Activated T-cell treated with anti-CD3 and anti-CD28 coated beads for 1 hour (primary cell): ENCODE data around the gene HOXA9.

Source experiments
- DNase-seq: peaks from one replicate; pipeline ENCODE4 v3.0.0-alpha.2; 2020; ENCODE audit warnings: low read depth

HOXA9 gene

DNA sequence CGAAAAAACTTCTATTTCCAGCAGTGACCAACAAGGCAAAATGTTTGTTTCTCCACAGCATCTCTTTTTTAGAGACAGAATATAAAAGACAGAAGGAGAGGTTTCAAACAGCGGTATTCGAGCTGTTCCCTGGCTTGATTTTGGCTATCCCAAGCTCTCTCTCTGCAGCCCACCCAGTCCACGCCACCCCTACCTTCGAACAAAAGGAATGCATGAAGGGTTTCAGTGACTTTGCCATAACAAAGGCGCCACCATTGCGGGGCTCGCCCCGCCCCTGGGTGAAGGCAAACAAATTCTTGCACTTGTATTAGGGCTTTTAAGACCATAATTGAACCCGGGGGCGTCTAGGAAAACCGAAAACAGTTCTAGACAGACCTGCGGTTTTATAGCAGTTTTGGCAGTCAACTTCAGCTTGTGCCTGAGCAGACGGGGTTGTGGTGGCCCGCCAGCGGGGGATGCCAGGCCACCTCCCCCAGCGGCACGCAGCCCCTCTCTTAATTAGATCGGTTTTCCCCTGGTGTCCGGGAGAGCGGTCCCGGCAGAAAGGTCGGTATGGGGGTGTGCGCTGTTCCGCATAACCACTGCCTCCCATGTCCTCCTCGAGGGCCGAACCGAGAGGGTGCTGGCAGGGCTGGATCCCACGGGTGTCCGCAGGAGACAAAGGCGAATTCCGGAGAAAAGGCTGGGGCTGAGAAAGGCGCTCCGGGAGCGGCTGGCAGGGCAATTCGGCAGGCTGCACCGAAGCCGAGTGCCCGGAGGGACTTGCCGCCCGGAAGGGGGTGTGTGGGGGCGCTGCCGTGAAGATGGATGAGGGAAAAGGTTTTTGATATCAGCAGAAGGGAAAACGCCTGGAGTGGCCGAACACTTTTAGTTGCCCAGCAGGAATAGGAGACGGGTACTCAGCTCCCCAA lies 22.4 kb upstream of the HOXA9 start:
- DNase-seq = no peak

GRCh38 chr7:27186668-27187474 lies 21.5 kb upstream of the HOXA9 start:
- DNase-seq = no peak

- DNase-seq = no peak
Measured at GRCh38 chr7:27185854-27186667, 20.7 kb upstream of the HOXA9 start.

GRCh38 chr7:27185013-27185853 lies 19.9 kb upstream of the HOXA9 start, which contains the start of gene HOXA11:
TSS of gene HOXA11 (minus strand) at chr7:27185232. CDS start at chr7:27185144, 88 bp downstream.
- DNase-seq = no peak

- no peak for DNase-seq
Measured at GRCh38 chr7:27184337-27185012, 19.1 kb upstream of the HOXA9 start.

- no peak for DNase-seq
Measured at GRCh38 chr7:27183682-27184336, 18.5 kb upstream of the HOXA9 start.

- DNase-seq = no peak
Measured at GRCh38 chr7:27182861-27183681, 17.7 kb upstream of the HOXA9 start.

DNA sequence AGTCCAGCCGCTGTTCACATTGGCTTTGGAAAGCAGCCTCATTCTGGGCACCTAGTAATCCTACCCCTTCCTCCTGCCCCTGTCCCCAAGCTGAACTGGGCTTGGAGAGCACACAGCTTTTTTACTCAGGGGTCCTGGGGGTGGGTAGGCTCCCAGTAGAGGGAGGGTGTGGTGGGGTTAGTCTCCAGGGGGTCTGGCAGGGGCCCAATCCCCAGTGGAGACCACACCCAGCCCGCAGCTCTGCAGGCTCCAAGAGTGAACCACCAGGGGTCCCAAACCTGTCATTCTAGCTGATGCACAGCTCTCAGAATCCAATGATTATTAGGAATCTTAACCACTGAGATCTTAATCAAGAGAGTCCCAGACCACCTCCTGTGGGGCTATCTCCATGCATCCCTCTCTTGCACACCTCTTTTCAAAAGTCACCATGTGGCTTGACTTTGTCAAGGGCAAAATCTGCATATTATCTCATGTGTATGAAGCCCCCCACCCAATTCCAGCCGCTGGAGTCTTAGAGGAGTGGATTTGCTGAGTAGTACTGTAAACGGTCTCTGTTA lies 17.0 kb upstream of the HOXA9 start:
- DNase-seq = no peak

GRCh38 chr7:27181795-27182275 lies 16.5 kb upstream of the HOXA9 start:
- no peak for DNase-seq

- no peak for DNase-seq
Measured at GRCh38 chr7:27180431-27181420, 15.4 kb upstream of the HOXA9 start.

- DNase-seq = peak; percentile 61
Measured at GRCh38 chr7:27179503-27180430, 14.4 kb upstream of the HOXA9 start.

GRCh38 chr7:27179030-27179429 lies 13.7 kb upstream of the HOXA9 start:
- DNase-seq = no peak

- no peak for DNase-seq
Measured at GRCh38 chr7:27178366-27178765, 13.0 kb upstream of the HOXA9 start.

GRCh38 chr7:27177795-27178320 lies 12.5 kb upstream of the HOXA9 start:
- no peak for DNase-seq

DNA sequence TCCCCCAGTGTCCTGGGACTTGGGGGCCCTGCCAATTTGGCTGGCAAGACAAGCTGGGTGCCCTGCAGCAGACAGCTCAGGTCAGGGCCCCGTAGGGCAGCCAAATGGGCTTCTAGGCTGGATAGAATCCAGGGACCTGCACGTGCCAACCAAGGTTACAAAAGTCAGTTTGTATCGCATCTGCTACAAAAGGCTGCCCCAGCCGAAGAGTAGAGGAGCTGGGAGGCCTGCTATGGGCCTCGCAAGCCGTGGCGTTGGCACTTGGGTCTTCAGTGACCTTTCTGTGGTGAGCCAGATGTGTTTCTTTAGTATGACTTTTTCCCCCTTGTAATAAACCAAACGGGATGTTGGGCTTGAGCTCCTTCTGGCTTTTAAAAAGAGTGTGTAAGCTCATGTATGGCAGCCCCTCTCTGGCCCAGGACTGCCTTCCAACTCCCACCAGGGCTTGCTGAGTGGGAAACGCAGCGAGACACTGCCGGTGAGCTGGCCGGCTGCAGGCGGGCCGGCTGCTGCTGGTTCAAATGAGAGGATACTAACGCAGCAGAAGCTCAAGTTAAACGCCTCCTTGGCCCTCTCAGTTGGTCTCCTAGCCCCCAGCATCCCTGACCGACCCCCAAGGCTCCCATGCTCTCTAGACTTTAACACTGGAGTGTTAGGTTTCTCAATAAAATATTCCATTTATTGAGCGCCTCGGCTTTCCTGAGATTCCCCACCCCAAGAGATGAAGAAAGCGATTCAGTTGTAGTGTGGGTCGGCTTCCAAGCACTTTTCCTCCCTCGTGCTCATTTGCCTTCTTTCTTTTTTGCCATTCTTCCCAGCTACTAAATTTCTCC lies 11.8 kb upstream of the HOXA9 start:
- DNase-seq = no peak
